ENCODE measurements around the gene ARHGAP6. TPM values are rescaled to one million over a fixed set of nuclear protein-coding genes. Genes with fewer than 3 reads are reported as not detected.

Gene ARHGAP6
- total RNA-seq, 1 experiment from 2014 or later: 0.07 TPM

- Mint-ChIP-seq H3K9me3 (peaks cover 47 to 49% of the 10 kb centered on the region in 2 experiments), H3K27ac (no peak overlapping the region), H3K4me3 (no peak overlapping the region), H3K36me3 (ENCODE audit: insufficient read depth in 1 of 3, low read depth in 3 of 3) (peaks cover 0 to 3% (median 0%) of the 10 kb centered on the region in 3 experiments; a peak in 4 of 7 replicates), H3K4me1 (peaks cover 10 to 13% of the 10 kb centered on the region in 2 experiments), H3K27me3 (ENCODE audit: low read depth) (no peaks in the 10 kb centered on the region; the same call in none of the 2 replicates)
- Histone ChIP-seq H4K91ac (ENCODE audit: insufficient read length, low read depth, low read length) (no peak overlapping the region), H3K27ac (ENCODE audit: insufficient read length, low read depth, low read length) (no peak overlapping the region), H2BK5ac (ENCODE audit: insufficient read length, low read length) (no peak overlapping the region), H4K20me1 (ENCODE audit: control insufficient read depth, insufficient read depth, insufficient read length) (no peaks in the 10 kb centered on the region), H3K4me2 (ENCODE audit: insufficient read depth, insufficient read length, low read length) (no peak overlapping the region), H3T11ph (ENCODE audit: low read length) (no peak overlapping the region), H4K5ac (ENCODE audit: insufficient read length, low read depth, low read length) (no peak overlapping the region), H3K9me3 (ENCODE audit: control insufficient read depth, low read depth, low read length) (peaks cover 5% of the 10 kb centered on the region), H2AK5ac (ENCODE audit: insufficient read length, low read length) (no peak overlapping the region), H2AFZ (ENCODE audit: low read length) (no peak overlapping the region), H2BK120ac (ENCODE audit: low read depth, low read length, poor library complexity, severe bottlenecking) (no peak overlapping the region), H3K23me2 (ENCODE audit: insufficient read length, low read depth, low read length, poor library complexity, severe bottlenecking) (no peaks in the 10 kb centered on the region), H2BK15ac (ENCODE audit: low read depth, low read length) (no peak overlapping the region), H3K4ac (ENCODE audit: low read depth, low read length) (no peak overlapping the region), H3K79me2 (ENCODE audit: insufficient read depth, low read length) (no peaks in the 10 kb centered on the region), H3K23ac (ENCODE audit: insufficient read length, low read depth, low read length) (no peak overlapping the region), H3K9ac (ENCODE audit: extremely low read depth, insufficient read length, low read length) (no peak overlapping the region), H3K14ac (ENCODE audit: insufficient read depth, low read length) (no peak overlapping the region), H2BK20ac (ENCODE audit: low read depth, low read length, poor library complexity, severe bottlenecking) (no peak overlapping the region), H3K56ac (ENCODE audit: insufficient read length, low read depth, low read length) (no peak overlapping the region), H3K27me3 (ENCODE audit: insufficient read depth, low read length) (no peaks in the 10 kb centered on the region), H2BK12ac (ENCODE audit: insufficient read length, low read depth, low read length) (no peak overlapping the region), H3K79me1 (ENCODE audit: insufficient read depth, low read depth, low read length, poor library complexity, severe bottlenecking) (no peaks in the 10 kb centered on the region), H4K8ac (replicated peaks; ENCODE audit: insufficient read length, low read depth, low read length) (no peak overlapping the region), H3K4me1 (ENCODE audit: insufficient read depth, low read length) (no peaks in the 10 kb centered on the region), H3K18ac (ENCODE audit: insufficient read length, low read depth, low read length) (no peak overlapping the region)
- TF ChIP-seq CTCF (conservative IDR thresholded peaks at IDR 0.05): no peak
- no CpG with 5 or more reads among the region's 1 CpG for WGBS (ENCODE audit: extremely low coverage, insufficient read length, low lambda C conversion rate)
- no peak for DNase-seq
Measured at GRCh38 chrX:11375614-11376119, 290.1 kb downstream of the ARHGAP6 start.

Measured in H9 (cell line).